ENCODE results near the gene PRRT1B.
A peak's percentile ranks its signal among the peaks of the same experiment; 100 is the strongest.
"Not testable (repeated sequence)": the region's sequence is repeated elsewhere in the genome, so short reads cannot be mapped to it uniquely, and the experiment has no call there.

Gene PRRT1B

GRCh38 chr9:131550465-131550864 is 5.1 kb downstream of the PRRT1B start:
- not testable (repeated sequence) for DNase-seq (ENCODE audit: low spot score)

DNA sequence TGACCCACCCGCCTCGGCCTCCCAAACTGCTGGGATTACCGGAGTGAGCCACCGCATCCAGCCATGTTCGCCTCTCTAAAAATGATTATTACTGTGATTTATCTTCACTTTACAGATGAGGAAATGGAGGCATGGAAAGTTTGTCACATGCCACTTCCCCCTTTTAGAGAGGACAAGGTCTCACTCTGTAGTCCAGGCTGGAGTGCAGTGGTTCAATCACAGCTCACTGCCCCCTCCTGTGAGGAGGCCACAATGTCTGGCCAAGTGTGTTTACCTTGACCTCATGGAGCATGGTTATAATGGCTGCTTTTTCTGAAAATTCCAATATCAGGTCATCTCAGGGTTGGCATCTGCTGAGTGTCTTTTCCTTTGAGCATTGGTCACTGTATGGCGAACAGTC is 6.7 kb downstream of the PRRT1B start:
- DNase-seq (ENCODE audit: low spot score): no peak

DNA sequence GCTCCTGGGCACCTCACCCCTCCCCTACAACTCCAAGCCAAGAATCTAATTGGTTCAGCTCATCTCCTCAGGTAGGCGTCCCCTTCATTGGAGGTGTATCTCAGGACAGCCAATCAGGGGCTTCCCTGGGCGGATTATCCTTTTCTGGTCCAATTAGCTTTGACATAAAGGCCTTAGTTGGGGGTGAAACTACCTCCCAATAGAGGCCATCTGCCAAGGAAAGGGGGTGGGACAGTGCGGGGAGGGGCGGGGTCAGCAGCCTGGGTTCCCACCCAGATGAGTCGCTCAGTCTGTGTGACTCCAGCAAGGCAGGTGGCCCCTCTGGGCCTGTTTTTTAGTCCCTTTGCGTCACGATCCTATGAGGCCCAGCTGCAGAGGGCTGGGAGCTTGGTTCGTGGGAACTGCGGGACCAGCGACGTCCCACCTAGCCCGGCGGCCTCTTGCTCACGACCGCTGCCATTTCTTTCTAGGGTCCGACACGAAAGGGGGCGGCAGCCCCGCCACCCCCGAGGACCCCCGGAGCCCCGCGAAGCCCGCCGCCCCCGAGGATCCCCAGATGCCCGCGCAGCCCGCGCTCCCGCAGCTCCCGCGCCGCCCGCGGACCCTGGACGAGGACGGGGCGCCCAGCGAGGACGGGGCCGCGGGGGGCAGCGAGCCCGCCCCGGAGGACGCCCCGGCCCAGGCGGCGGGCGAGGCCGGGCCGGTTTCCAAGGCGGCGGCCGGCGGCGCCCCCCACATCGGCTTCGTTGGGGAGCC is 8.9 kb downstream of the PRRT1B start:
- DNase-seq (ENCODE audit: low spot score): no peak

- no peak for DNase-seq (ENCODE audit: low spot score)
These were observed 9.6 kb downstream of the PRRT1B start for GRCh38 chr9:131554843-131555351.

- no peak for DNase-seq (ENCODE audit: low spot score)
These were observed 10.7 kb downstream of the PRRT1B start for GRCh38 chr9:131555841-131556673.

DNA sequence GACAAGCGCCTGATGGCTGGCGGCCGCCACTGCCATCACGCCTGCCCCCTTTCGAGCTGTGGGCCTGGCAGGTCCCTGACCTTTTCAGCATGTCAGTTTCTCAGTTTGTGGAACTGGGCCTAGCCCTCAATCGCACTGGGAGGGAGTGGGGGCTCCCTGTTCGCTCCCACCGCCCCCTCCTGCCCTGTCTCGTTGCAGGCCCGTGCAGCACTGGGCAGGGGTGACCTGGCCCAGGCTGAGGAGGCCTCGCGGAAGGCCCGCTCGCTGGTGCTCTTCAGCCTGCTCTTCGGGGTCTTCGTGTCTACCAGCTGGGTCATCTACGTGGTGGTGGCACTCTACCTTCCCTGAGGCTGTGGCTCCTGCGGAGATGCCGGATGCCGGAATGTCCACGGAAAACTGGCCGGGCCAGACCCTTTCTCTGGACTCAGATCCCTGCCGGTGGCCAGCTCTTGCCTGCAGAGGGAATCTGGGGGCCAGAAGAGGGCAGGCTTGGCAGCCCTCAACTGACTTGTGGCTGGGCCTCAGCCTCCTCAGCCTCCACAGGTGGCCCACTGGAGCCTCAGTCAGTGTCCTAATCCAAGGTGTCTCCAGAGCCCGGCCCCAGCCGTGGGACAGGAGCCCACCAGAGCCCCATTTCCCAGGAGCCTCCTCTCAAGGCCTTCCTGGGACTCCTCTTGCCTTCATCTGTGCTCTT is 12.7 kb downstream of the PRRT1B start:
- DNase-seq (ENCODE audit: low spot score): no peak

DNA sequence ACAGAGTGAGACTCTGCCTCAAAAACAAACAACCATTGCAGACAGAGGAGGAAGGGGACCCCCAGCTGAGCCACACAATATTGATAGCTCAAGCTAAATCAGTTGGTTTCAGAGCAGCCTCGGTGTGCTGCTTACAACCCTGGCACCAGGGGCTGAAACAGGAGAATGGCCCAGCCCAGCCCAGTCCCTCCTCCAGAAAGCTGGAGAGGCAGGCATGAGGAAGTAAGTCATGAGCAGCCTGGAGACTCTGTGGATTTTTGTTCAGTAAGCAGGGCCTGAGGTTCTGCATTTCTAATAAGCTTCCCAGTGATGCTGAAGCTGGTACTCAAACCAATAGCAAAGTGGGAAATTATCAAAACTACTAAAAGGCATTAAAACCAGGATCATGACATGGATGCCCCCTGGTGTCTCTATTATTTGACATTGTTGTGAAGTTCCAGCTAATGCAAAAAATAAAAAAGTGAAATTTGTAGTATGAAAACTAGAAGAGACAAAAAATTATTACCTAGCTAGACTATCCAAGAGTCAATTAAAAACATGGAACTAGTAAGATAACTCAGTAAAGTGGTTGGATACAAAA is 14.2 kb downstream of the PRRT1B start:
- DNase-seq (ENCODE audit: low spot score): no peak

- DNase-seq (ENCODE audit: low spot score): no peak
These were observed 17.0 kb downstream of the PRRT1B start for GRCh38 chr9:131562032-131562959.

DNA sequence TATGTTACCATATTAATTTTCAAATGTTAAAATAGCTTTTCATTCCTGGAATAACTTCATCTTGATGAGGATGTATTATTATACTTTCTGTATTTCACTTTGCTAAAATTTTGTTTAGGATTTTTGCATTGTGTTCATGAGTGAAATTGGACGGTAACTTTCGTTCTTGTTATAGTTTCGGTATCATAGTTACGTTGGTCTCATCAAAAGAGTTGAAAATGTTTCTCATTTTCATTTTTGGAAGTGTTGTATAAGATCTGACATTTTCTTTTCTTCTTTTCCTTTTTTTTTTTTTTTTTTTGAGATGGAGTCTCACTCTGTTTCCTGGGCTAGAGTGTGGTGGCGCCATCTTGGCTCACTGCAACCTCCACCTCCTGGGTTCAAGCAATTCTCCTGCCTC is 20.0 kb downstream of the PRRT1B start:
- no peak for DNase-seq (ENCODE audit: low spot score)

DNA sequence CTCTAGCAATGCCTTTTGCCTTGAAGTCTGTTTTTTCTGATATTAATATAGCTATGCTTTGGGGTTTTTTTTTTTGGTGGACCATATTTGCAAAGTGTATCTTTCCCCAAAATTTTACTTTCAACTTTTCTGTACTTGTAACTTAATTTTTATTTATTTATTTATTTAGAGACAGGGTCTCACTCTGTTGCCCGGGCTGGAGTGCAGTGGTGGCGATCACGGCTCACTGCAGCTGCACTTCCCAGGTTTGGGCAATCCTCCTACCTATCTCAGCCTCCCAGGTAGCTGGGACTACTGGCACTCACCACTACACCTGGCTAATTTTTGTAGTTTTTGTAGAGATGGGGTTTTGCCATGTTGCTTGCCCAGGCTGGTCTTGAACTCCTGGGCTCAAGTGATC is 20.8 kb downstream of the PRRT1B start:
- DNase-seq (ENCODE audit: low spot score): no peak

- peak; percentile 22 for DNase-seq (ENCODE audit: low spot score)
These were observed 22.6 kb downstream of the PRRT1B start for GRCh38 chr9:131567910-131568309.

DNA sequence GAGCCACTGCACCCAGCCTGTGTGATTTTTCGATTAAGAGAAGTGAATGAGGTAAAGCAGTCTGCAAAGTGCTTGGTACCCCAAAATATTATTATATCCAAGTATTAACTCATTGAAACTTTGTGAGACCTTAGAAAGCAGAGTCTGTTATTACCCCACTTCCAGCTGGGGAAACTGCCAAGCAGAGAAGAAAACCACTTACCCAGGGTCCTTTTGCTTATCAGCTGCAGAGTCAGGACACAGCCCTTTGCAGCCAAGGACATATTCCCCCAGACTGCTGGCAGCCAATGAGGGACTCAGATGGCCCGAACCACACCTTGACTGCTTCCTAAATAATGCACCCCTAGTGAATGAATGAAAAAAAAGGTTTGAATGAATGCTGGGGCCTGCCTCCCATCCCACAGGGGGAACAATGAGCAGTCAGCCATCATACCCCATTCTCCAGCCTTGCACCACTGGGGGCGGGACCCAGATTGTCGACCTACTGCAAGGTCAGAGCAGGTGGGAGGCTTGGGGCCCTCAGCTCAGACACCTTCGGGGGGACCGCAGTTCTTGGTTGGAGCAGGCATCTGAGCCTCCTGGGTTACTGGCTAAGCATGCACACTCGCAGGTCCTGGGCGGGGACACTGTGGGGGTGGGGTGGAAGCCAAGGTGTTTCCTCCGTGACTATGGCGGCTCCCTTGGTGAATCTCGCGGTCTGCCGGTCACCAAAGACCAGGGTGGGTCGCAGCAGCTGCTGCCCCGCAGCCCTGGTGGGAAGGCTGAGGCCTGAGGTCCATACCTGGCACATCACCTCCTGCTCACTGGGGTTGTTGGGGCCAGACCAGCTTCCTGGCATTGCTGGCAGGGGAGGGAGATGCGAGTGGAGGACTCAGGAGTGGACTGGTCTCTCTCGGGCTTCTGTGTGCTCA is 29.7 kb downstream of the PRRT1B start:
- no peak for DNase-seq (ENCODE audit: low spot score)

- DNase-seq (ENCODE audit: low spot score): no peak
These were observed 30.9 kb downstream of the PRRT1B start for GRCh38 chr9:131575946-131576853.

- no peak for DNase-seq (ENCODE audit: low spot score)
These were observed 32.0 kb downstream of the PRRT1B start for GRCh38 chr9:131577005-131578000.

GRCh38 chr9:131578021-131578420 is 32.7 kb downstream of the PRRT1B start:
- no peak for DNase-seq (ENCODE audit: low spot score)

- no peak for DNase-seq (ENCODE audit: low spot score)
These were observed 33.6 kb downstream of the PRRT1B start for GRCh38 chr9:131578731-131579504.

DNA sequence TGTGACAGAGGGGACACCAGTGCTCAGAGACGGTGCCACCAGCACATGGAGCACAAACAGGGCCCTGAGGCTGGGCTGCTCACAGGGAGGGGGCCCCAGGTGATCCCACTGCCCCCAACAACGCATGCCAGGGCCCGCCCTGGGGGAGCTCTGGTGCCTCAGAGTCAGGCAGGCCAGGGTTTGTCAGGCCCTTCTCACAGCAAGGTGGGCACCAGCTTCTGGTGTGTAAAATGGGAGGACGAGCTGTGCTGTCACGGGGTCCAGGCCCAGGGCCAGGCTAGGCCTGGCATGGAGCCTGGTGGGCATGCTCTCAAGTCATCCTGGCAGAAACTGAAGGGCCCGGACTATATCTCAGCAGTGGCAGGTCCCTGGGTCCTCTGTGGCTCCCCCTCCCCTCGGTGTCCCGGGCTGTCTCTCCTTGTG is 34.5 kb downstream of the PRRT1B start:
- DNase-seq (ENCODE audit: low spot score): no peak

All from D341Med (cell line).